NCI-H2171 (cell line): ENCODE measurements around the gene NUDT3.

ENCODE experiments used
- DNase-seq: peaks from one replicate; lab custom pipeline; 2025; lab: John Stamatoyannopoulos, UW

NUDT3 gene

DNA sequence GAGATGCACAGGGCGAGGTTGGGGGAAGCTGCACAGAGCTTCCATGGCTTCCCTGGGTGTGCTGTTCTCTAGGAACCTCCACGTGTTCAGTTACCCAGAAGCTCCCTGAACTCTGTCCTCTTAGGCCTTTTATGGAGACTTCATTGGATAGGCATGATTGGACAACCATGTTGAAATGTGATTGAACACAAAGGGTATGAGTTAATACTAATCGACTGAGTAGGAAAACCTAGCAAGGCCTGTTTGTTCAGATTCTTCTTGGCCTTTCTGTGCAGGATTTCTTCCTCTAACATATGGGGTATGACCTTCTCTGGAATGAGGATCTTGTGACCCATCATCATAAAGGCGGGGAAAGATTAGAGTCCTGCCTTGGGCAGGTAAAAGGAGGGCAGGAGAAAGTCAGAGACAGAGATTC, 73.0 kb downstream of the NUDT3 start:
- no peak for DNase-seq

- DNase-seq: no peak
Observed at GRCh38 chr6:34318499-34319470, 73.7 kb downstream of the NUDT3 start.

DNA sequence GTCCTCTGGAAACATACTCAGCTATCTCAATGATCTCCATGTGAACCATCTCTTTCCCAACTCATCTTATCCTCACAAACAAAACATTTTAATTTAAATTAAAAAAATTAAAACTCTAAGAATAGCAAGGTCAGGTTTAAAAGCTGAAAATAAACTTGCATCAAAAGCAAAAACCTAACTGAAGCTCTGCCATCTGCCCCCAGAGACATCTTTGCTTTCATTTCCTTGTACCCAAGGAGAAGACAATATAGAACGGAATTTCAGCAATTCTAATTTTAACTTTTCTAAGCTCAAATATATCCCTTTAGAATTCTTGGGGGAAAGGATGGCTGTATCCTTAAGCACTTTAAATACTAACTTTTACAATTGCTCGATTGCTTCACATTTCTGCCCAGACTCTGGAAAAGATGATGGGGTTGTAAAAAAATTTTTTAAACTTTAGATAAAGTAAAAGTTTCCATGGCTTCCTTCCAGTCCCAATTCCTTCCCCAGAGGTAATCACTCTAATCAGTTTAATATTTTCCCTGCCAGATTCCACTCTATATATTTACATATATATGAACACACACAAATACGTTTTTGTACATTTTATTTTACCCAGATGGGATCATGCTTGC, 74.5 kb downstream of the NUDT3 start:
- no peak for DNase-seq

GRCh38 chr6:34317172-34317477, 75.3 kb downstream of the NUDT3 start:
- no peak for DNase-seq

GRCh38 chr6:34316431-34317171, 75.9 kb downstream of the NUDT3 start:
- no peak for DNase-seq

GRCh38 chr6:34315780-34316179, 76.7 kb downstream of the NUDT3 start:
- no peak for DNase-seq

GRCh38 chr6:34315256-34315655, 77.2 kb downstream of the NUDT3 start:
- no peak for DNase-seq

- no peak for DNase-seq
Observed at GRCh38 chr6:34312259-34312658, 80.2 kb downstream of the NUDT3 start.

- DNase-seq: no peak
Observed at GRCh38 chr6:34310817-34311216, 81.7 kb downstream of the NUDT3 start.

GRCh38 chr6:34308483-34308882, 84.0 kb downstream of the NUDT3 start:
- no peak for DNase-seq

DNA sequence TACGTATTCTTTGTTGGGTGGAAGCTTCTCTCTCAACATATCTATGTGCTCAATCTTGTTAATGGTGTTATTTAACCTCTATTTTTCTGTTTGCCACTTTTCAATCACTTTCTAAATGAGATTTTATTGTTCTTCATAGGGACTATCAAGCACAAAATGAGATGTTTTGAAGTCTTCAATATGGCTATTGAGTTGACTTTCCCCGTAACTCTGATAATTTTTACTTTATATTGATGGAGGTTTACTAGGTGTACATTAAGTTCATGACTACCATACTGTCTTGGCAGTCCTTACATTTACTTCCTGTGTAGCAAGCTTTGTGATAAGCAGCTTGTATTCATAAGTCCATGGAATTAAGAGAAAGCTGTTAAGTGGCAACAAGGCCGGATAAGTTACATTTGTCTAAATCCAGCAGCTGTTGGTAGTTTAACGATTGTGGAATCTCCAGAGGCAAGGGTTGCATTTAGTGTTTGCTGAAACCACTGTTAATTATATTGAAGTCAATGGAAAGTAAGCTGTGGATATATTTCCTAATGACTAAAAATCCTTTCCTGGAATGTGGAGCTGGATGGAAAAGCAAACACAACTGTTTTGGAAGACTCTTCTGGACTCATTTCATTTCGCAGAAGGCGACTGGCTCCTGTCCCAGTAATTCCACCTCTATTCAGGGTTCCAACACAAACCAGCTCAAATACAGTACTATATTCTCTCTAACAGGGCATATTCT, 86.3 kb downstream of the NUDT3 start:
- DNase-seq: peak; percentile 18

DNA sequence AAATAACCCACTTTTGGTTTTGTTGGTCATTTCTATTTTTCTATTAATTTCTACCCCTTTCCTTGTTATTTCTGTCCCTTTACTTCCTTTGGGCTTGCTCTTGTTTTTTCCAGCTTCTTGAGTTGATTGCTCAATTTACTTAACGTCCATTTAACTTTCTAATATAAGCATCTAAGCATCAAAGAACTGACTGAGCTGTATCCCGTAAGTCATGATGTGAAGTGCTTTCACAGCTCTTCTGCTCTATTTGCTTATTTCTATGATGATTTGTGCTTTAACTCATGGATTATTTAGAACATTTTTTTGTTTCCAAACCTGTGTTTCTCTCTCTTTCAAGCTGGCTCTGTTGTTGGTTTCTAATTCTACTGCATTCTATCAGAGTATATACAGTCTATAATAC, 87.0 kb downstream of the NUDT3 start:
- DNase-seq: no peak

GRCh38 chr6:34304164-34304563, 88.3 kb downstream of the NUDT3 start:
- no peak for DNase-seq

DNA sequence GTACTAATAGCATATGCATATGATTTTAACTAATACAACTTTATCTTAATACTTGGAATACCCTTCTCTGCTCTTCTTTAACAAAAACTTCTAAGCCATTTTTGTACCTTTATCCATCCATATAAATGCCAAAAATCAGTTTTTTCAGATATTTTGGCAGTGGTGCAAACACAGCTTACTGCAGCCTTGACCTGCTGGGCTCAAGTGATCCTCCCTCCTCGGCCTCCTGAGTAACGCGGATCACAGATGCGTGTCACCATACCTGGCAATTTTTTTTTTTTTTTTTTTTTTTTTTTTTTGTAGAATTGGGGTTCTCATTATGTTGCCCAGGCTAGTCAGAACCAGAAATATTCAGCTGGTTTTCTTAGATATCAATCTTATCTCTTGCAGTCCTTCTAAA, 89.5 kb downstream of the NUDT3 start:
- no peak for DNase-seq

DNA sequence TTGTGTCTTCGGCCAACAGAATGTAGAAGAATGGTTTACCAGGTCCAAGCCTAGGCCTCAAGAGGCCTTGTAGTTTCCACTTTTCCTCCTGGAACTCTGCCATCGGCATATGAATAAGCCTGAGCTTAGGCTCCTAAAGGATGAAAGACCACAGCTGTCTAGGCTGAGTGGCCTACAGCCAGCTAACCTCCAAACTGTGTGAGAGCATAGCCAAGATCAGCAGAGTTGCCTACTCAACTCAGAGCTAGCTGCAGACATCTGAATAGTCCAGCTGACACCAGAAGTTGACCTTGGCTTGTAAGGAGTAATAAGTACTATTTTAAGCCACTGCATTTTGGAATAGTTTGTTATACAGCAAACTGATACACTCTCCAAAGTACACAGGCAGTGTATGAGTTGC, 91.1 kb downstream of the NUDT3 start:
- no peak for DNase-seq

DNA sequence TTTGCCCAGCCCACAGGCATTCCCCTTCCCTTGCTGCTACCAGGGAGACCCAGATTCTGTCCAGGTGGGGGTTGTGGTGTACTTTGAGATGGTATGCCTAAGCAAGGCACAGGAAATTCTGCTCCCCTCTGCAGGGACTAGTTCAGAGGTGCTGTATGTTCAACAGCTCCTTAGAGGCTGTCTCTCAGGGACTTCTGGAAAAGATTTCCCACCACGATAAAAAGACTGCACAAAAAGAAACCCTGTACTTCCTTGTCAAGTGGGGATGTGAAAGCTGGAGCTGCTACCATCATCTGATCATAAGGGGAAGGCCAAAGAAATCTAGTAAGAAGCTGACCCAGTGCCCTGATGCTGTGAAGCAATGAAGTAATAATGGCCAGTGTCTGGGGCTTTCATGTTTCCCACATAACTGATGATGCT, 92.1 kb downstream of the NUDT3 start:
- no peak for DNase-seq

- DNase-seq: no peak
Observed at GRCh38 chr6:34298941-34299340, 93.5 kb downstream of the NUDT3 start.

DNA sequence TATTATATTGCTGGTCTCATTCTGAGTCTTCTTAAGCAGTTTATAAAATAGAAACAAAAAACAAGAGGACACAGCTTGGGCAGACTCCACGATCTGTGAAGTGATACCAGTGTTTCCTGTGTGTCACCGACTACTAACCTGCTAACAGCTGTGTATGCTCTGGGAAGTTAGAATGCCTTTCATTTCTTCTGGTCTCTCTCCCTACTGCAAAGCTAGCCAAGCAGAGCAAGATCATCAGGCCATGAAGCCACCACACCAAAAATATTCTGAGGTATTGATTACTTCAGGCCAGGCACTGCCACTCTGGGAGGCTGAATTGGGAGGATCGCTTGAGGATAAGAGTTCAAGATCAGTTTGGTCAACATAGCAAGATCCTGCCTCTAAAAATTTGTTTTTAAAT, 96.7 kb downstream of the NUDT3 start:
- no peak for DNase-seq

- no peak for DNase-seq
Observed at GRCh38 chr6:34292954-34293353, 99.5 kb downstream of the NUDT3 start.

DNA sequence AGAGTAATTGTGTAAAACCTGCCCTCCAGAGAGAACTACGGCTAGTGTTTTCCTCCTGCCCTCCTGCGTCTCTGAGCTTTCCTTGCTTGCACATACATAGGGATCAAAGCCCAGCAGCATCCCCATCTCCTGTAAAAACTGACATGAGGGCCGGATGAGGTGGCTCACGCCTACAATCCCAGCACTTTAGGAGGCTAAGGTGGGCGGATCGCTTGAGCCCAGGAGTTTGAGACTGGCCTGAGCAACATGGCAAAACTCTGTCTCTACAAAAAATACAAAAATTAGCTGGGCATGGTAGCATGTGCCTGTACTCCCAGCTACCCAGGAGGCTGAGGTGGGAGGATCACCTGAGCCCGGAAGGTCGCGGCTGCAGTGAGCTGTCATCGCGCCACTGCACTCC, 103.3 kb downstream of the NUDT3 start:
- DNase-seq: no peak

GRCh38 chr6:34288581-34288980, 103.9 kb downstream of the NUDT3 start:
- DNase-seq: no peak

DNA sequence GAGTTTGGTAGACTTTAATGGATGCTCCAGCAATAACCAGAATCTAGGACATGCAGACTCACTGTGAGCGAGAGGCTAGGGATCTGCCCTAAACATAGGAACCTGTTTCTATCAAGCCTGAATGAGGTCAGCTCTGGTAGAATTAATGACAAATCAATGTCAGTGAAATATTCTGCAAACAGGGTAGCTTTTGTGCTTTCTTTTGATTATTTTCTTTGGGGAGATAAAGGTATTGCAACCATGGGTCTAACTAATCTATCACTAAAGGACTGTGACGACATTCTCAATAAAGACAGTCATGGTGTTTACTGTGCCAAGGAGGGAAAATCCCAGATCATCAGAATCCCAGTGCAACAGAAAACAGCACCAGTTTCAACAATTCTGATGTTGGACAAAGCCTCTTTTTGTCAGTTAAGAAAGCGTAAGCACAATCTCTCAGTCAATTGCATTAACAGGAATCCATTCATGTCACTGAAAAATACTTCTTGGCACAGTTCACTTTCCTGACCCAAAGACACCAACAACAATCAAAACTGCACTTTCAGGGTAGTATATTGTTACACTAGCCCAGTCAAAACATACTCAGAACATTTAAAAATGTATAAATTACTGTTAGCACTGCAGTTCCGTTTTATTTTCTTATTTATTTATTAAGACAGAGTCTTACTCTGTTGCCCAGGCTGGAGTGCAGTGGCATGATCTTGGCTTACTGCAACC, 106.9 kb downstream of the NUDT3 start:
- no peak for DNase-seq
